ENCODE results near the gene AMN. TPM values are rescaled to one million over a fixed set of nuclear protein-coding genes. Genes with fewer than 3 reads are reported as not detected.

The AMN gene
- polyA plus RNA-seq, 1 donor from 2014 or later = 0.15 TPM

GRCh38 chr14:102969901-102970300 is 47.4 kb downstream of the AMN start:
- Histone ChIP-seq H3K79me2 (replicated peaks; ENCODE audit: insufficient read depth, low read length) (no peaks in the 10 kb centered on the region), H3K27me3 (ENCODE audit: insufficient read depth, low read depth, low read length) (no peaks in the 10 kb centered on the region), H3K9ac (ENCODE audit: low read length) (no peak overlapping the region), H3K4me3 (ENCODE audit: low read length) (no peak overlapping the region), H3K27ac (ENCODE audit: low read length) (no peak overlapping the region), H3K36me3 (ENCODE audit: insufficient read depth, low read length) (peaks cover 16% of the 10 kb centered on the region), H4K20me1 (ENCODE audit: insufficient read depth) (no peaks in the 10 kb centered on the region), H2AFZ (ENCODE audit: low read depth, low read length) (no peak overlapping the region), H3F3A (ENCODE audit: insufficient read depth, low read length, poor library complexity, severe bottlenecking) (no peaks in the 10 kb centered on the region), H3K9me3 (ENCODE audit: low read length) (no peaks in the 10 kb centered on the region), H3K4me2 (ENCODE audit: low read length) (no peak overlapping the region), H3K9me2 (ENCODE audit: insufficient read depth, low read length) (no peaks in the 10 kb centered on the region)
- no peak for TF ChIP-seq TAF1 (IDR thresholded peaks at IDR 0.05; ENCODE audit: low read depth)
- no peak for TF ChIP-seq EP300 (conservative IDR thresholded peaks at IDR 0.05; ENCODE audit: poor library complexity, severe bottlenecking)
- no peak for TF ChIP-seq MXI1 (conservative IDR thresholded peaks at IDR 0.05; ENCODE audit: poor library complexity, severe bottlenecking)
- no peak for TF ChIP-seq SMC3 (conservative IDR thresholded peaks at IDR 0.05; ENCODE audit: poor library complexity)
- no peak for TF ChIP-seq EZH2 (IDR thresholded peaks at IDR 0.05; ENCODE audit: borderline replicate concordance, insufficient read depth, low read length, poor library complexity, severe bottlenecking)
- TF ChIP-seq, protein P1, sequence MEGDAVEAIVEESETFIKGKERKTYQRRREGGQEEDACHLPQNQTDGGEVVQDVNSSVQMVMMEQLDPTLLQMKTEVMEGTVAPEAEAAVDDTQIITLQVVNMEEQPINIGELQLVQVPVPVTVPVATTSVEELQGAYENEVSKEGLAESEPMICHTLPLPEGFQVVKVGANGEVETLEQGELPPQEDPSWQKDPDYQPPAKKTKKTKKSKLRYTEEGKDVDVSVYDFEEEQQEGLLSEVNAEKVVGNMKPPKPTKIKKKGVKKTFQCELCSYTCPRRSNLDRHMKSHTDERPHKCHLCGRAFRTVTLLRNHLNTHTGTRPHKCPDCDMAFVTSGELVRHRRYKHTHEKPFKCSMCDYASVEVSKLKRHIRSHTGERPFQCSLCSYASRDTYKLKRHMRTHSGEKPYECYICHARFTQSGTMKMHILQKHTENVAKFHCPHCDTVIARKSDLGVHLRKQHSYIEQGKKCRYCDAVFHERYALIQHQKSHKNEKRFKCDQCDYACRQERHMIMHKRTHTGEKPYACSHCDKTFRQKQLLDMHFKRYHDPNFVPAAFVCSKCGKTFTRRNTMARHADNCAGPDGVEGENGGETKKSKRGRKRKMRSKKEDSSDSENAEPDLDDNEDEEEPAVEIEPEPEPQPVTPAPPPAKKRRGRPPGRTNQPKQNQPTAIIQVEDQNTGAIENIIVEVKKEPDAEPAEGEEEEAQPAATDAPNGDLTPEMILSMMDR (IDR thresholded peaks at IDR 0.05; ENCODE audit: poor library complexity, severe bottlenecking) = no peak
- TF ChIP-seq POLR2AphosphoS5 (IDR thresholded peaks at IDR 0.05) = no peak
- no peak for TF ChIP-seq RAD21 (conservative IDR thresholded peaks at IDR 0.05)
- TF ChIP-seq REST (IDR thresholded peaks at IDR 0.05; ENCODE audit: borderline replicate concordance) = no peak

GRCh38 chr14:102970496-102970895 is 48.0 kb downstream of the AMN start:
- no peaks in the 10 kb centered on the region for H3K27me3 ChIP-seq (ENCODE audit: insufficient read depth, low read depth, low read length)
- H3K9me3 ChIP-seq (ENCODE audit: low read length) = no peaks in the 10 kb centered on the region
- H3K79me2 ChIP-seq (replicated peaks; ENCODE audit: insufficient read depth, low read length) = no peaks in the 10 kb centered on the region
- peaks cover 16% of the 10 kb centered on the region for H3K36me3 ChIP-seq (ENCODE audit: insufficient read depth, low read length)
- no peaks in the 10 kb centered on the region for H4K20me1 ChIP-seq (ENCODE audit: insufficient read depth)
- H3F3A ChIP-seq (ENCODE audit: insufficient read depth, low read length, poor library complexity, severe bottlenecking) = no peaks in the 10 kb centered on the region
- no peaks in the 10 kb centered on the region for H3K9me2 ChIP-seq (ENCODE audit: insufficient read depth, low read length)
- H3K4me2 ChIP-seq (ENCODE audit: low read length) = no peak overlapping the region
- H3K9ac ChIP-seq (ENCODE audit: low read length) = no peak overlapping the region
- no peak overlapping the region for H2AFZ ChIP-seq (ENCODE audit: low read depth, low read length)
- H3K27ac ChIP-seq (ENCODE audit: low read length) = no peak overlapping the region
- TF ChIP-seq EZH2 (IDR thresholded peaks at IDR 0.05; ENCODE audit: borderline replicate concordance, insufficient read depth, low read length, poor library complexity, severe bottlenecking) = no peak
- no peak for TF ChIP-seq POLR2AphosphoS5 (IDR thresholded peaks at IDR 0.05)
- TF ChIP-seq TAF1 (IDR thresholded peaks at IDR 0.05; ENCODE audit: low read depth) = no peak
- no peak for TF ChIP-seq MXI1 (conservative IDR thresholded peaks at IDR 0.05; ENCODE audit: poor library complexity, severe bottlenecking)
- TF ChIP-seq EP300 (conservative IDR thresholded peaks at IDR 0.05; ENCODE audit: poor library complexity, severe bottlenecking) = no peak
- no peak for TF ChIP-seq SMC3 (conservative IDR thresholded peaks at IDR 0.05; ENCODE audit: poor library complexity)
- TF ChIP-seq REST (IDR thresholded peaks at IDR 0.05; ENCODE audit: borderline replicate concordance) = no peak
- TF ChIP-seq RAD21 (conservative IDR thresholded peaks at IDR 0.05) = no peak
- TF ChIP-seq, protein P1 (IDR thresholded peaks at IDR 0.05; ENCODE audit: poor library complexity, severe bottlenecking) = no peak
- H3K4me3 ChIP-seq (ENCODE audit: low read length) = no peak overlapping the region
